Gastrocnemius medialis (tissue), 4 donors: ENCODE results near the gene FRMPD4. TPM values are rescaled to one million over a fixed set of nuclear protein-coding genes. Genes with fewer than 3 reads are reported as not detected.

Experiments used
- ATAC-seq, 2 donors: fragments of 150-250 bp; one replicate each; pipeline ENCODE4 v1.9.1; 2016
- DNase-seq, 2 donors: peaks; one replicate each; pipeline ENCODE4 v3.0.0-alpha.2; 2019
- H3K27ac ChIP-seq, 4 donors: fragments of 200-600 bp; sonication (generic); 1 replicate in 1 of 4; 2 replicates in 3 of 4; pipeline ENCODE4 v1.5.1; 2016 to 2018; ENCODE audit warnings: mild to moderate bottlenecking in 2 of 4, moderate library complexity in 1 of 4
- H3K27me3 ChIP-seq, 3 donors: fragments of 200-600 bp; sonication (generic) in 2 of 3; 1 replicate in 1 of 3; 2 replicates in 2 of 3; pipeline versions ENCODE4 v1.5.1 to v1.6.0; 2016 to 2019; ENCODE audit warnings: mild to moderate bottlenecking in 1 of 3, moderate library complexity in 1 of 3
- H3K36me3 ChIP-seq, 2 donors: fragments of 200-600 bp; sonication (generic) in 1 of 2; one replicate each; pipeline ENCODE4 v1.5.1; 2017 to 2018
- H3K4me1 ChIP-seq, 2 donors: fragments of 200-600 bp; sonication (generic) in 1 of 2; one replicate each; pipeline ENCODE4 v1.5.1; 2016 to 2017; ENCODE audit warnings: mild to moderate bottlenecking in 2 of 2
- H3K4me3 ChIP-seq, 4 donors: fragments of 200-600 bp; sonication (generic) in 3 of 4; 1 replicate in 1 of 4; 2 replicates in 3 of 4; pipeline ENCODE4 v1.5.1; 2016 to 2019; ENCODE audit warnings: mild to moderate bottlenecking in 2 of 4
- H3K9me3 ChIP-seq, 3 donors: fragments of 200-600 bp; sonication (generic) in 2 of 3; 1 replicate in 1 of 3; 2 replicates in 2 of 3; pipeline ENCODE4 v1.5.1; 2016 to 2019
- POLR2A ChIP-seq, 2 donors: fragments of 450-650 bp; IDR thresholded peaks; one replicate each; pipeline ENCODE4 v1.6.1; 2017; ENCODE audit warnings: antibody characterized with exemption in 2 of 2, mild to moderate bottlenecking in 2 of 2, moderate library complexity in 2 of 2
- in situ Hi-C, 4 donors: fragments of 200-750 bp; cut with MboI; loops; one replicate each; pipeline versions ENCODE4 v1.15.0 to v1.8.0; 2017; ENCODE audit warnings: low sequenced_read_pairs in 4 of 4
- intact Hi-C: fragments of 100-400 bp; cut with DNase I; formaldehyde crosslinking; loops from one replicate; pipeline ENCODE4 v1.15.1; 2023; ENCODE audit warnings: low total_unique reads
- total RNA-seq, 4 donors: library from RNA; depleted of rRNA; stranded (reverse); fragments of >200 nt; gene quantifications; one replicate each; pipeline versions ENCODE4 v1.1.0 to v1.2.3, GENCODE V29; 2016
- TF ChIP-seq, protein P1 (sequence below), 5 experiments: fragments of 450-650 bp in 3 of 5; fragments of 200-600 bp in 2 of 5; sonication (generic) in 2 of 5; IDR thresholded peaks in 4 of 5; conservative IDR thresholded peaks in 1 of 5; 1 replicate in 4 of 5; 2 replicates in 1 of 5; pipeline ENCODE4 v1.5.1; 2016 to 2019; ENCODE audit warnings: antibody characterized with exemption in 5 of 5, mild to moderate bottlenecking in 3 of 5, moderate library complexity in 3 of 5

The FRMPD4 gene
- total RNA-seq, 4 donors from 2014 or later: 0.02 TPM; not detected in 3

DNA sequence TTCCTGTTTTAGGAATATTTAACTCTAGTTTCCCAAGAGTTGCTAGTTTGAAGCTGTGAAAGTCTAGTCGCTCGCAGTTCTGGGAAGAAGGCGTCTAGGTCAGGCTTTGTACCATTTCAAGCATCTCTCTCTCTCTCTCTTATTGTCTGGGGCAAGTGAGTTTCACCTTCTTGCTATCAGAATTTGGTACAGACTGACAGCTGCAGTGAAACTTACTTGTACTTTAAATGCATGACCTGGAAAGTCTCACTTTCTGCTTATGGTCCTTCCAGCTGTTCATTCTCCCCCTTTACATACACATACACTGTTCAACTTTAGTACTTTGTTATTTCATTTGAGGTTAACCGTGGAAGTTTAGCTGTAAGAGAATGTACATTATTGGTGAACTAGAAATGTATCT is 4.4 kb downstream of the FRMPD4 start:
- no peak overlapping the region for H3K4me3 ChIP-seq
- TF ChIP-seq, protein P1, sequence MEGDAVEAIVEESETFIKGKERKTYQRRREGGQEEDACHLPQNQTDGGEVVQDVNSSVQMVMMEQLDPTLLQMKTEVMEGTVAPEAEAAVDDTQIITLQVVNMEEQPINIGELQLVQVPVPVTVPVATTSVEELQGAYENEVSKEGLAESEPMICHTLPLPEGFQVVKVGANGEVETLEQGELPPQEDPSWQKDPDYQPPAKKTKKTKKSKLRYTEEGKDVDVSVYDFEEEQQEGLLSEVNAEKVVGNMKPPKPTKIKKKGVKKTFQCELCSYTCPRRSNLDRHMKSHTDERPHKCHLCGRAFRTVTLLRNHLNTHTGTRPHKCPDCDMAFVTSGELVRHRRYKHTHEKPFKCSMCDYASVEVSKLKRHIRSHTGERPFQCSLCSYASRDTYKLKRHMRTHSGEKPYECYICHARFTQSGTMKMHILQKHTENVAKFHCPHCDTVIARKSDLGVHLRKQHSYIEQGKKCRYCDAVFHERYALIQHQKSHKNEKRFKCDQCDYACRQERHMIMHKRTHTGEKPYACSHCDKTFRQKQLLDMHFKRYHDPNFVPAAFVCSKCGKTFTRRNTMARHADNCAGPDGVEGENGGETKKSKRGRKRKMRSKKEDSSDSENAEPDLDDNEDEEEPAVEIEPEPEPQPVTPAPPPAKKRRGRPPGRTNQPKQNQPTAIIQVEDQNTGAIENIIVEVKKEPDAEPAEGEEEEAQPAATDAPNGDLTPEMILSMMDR (IDR thresholded peaks at IDR 0.05 in 4 of 5, conservative IDR thresholded peaks at IDR 0.05 in 1 of 5): no peak
- no peak for TF ChIP-seq POLR2A (IDR thresholded peaks at IDR 0.05)
- in situ Hi-C loops: no loop called here

DNA sequence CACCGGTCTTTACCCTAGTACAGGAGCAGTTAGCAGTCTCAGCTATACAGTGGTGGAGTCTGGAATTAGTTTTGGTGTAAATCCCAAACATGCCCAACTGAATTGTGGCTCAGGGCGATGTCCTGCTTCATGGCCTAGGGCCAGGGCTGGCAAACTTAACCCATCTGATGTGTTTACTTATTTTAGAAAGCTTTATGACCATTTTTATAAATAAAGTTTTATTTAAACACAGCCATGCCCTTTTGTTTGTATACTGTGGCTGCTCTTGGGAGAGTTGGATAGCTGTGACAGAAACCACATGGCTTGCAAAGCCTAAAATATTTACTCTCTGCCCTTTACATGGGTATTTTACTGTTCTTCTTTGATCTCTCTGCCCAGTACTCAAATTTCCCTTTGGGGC is 7.1 kb downstream of the FRMPD4 start:
- H3K9me3 ChIP-seq: no peaks in the 10 kb centered on the region
- no peak overlapping the region for H3K4me3 ChIP-seq
- ATAC-seq: no peak
- H3K4me1 ChIP-seq: no peaks in the 10 kb centered on the region
- in situ Hi-C loops: no loop called here
- H3K36me3 ChIP-seq: no peaks in the 10 kb centered on the region
- intact Hi-C loops: no loop called here
- TF ChIP-seq POLR2A (IDR thresholded peaks at IDR 0.05): no peak
- TF ChIP-seq, protein P1 (IDR thresholded peaks at IDR 0.05 in 4 of 5, conservative IDR thresholded peaks at IDR 0.05 in 1 of 5): no peak
- DNase-seq: no peak
- H3K27ac ChIP-seq: no peak overlapping the region
- no peaks in the 10 kb centered on the region for H3K27me3 ChIP-seq

More for the DNA sequence above, 4.4 kb downstream of the FRMPD4 start:
- Histone ChIP-seq H3K9me3 (no peaks in the 10 kb centered on the region), H3K27me3 (no peaks in the 10 kb centered on the region), H3K36me3 (no peaks in the 10 kb centered on the region), H3K4me1 (no peaks in the 10 kb centered on the region), H3K27ac (no peak overlapping the region)
- intact Hi-C loops: no loop called here
- ATAC-seq (no peak), DNase-seq (no peak)

DNA sequence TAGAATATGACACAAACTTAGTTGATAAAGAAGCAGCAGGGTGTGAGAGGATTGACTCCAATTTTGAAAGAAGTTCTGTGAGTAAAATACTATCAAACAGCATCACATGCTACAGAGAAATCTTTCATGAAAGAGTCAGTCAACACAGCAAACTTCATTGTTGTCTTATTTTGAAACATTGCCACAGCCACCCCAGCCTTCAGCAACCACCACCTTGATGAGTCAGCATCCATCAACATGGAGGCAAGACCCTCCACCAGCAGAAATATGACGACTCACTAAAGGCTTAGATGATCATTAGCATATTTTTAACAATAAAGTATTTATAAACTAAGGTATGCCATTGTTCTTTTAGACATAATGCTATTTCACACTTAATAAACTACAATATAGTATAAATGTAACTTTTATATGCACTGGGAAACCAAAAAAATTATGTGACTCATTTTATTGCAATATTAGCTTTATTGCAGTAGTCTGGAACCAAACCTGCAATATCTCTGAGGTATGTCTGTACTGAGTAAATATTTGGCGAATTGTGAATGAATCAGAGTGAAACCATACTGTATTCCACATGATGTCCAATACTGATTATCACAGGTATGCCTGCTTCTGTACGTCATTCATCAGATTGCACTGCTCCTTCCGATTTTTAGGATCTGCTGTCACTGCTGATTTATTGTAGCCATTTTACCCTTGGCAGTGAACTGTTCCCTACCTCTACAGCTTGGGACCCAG is 11.6 kb downstream of the FRMPD4 start:
- intact Hi-C loops (no loop called here), in situ Hi-C loops (no loop called here)
- TF ChIP-seq, protein P1 (IDR thresholded peaks at IDR 0.05 in 4 of 5, conservative IDR thresholded peaks at IDR 0.05 in 1 of 5): no peak
- TF ChIP-seq POLR2A (IDR thresholded peaks at IDR 0.05): no peak
- no peak overlapping the region for H3K27ac ChIP-seq
- H3K9me3 ChIP-seq: no peaks in the 10 kb centered on the region
- no peak overlapping the region for H3K4me3 ChIP-seq
- no peaks in the 10 kb centered on the region for H3K27me3 ChIP-seq
- H3K36me3 ChIP-seq: no peaks in the 10 kb centered on the region
- H3K4me1 ChIP-seq: no peaks in the 10 kb centered on the region
- no peak for DNase-seq
- no peak for ATAC-seq

DNA sequence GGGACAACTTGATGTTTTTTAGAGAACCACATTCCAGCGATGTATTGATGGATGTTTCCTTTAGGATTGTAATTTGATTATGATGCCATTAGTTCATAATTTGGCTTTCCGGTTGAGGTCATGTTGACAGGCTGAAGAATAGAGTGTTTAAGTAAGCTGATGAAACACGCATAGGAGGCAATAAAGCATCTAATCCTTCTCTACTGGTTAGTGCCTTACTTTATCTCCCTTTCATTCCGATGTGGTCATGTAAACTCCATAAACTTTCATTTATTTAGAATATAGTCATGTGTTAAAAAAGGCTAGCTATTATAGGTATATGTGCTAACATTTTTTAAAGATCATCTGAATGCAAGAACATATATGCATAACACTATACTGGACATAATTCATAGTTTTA is 15.0 kb downstream of the FRMPD4 start:
- in situ Hi-C loops (no loop called here), intact Hi-C loops (no loop called here)
- no peaks in the 10 kb centered on the region for H3K36me3 ChIP-seq
- no peak for TF ChIP-seq POLR2A (IDR thresholded peaks at IDR 0.05)
- TF ChIP-seq, protein P1 (IDR thresholded peaks at IDR 0.05 in 4 of 5, conservative IDR thresholded peaks at IDR 0.05 in 1 of 5): no peak
- H3K9me3 ChIP-seq: no peaks in the 10 kb centered on the region
- no peak overlapping the region for H3K4me3 ChIP-seq
- H3K27me3 ChIP-seq: no peaks in the 10 kb centered on the region
- no peaks in the 10 kb centered on the region for H3K4me1 ChIP-seq
- DNase-seq: no peak
- H3K27ac ChIP-seq: no peak overlapping the region
- ATAC-seq: no peak

DNA sequence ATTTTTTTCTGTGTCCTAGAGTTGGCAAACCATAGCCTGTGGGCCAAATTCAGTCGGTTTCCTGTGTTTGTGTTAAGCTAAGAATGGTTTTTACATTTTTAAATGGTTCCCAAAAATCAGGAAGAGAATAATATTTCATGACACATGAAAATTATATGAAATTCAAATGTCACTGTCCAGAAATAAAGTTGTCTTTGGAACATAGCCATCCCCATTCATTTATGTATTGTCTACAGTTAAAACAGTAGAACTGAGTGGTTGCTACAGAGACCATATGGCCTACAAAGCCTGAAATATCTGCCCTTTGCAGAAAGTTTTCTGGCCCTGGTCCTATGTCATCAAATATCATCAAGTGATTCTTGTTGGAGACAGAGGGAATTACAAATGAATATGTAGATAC is 15.5 kb downstream of the FRMPD4 start:
- TF ChIP-seq POLR2A (IDR thresholded peaks at IDR 0.05): no peak
- TF ChIP-seq, protein P1 (IDR thresholded peaks at IDR 0.05 in 4 of 5, conservative IDR thresholded peaks at IDR 0.05 in 1 of 5): no peak
- ATAC-seq (no peak), DNase-seq (no peak)
- intact Hi-C loops: no loop called here
- H3K4me1 ChIP-seq: no peaks in the 10 kb centered on the region
- no peak overlapping the region for H3K27ac ChIP-seq
- H3K27me3 ChIP-seq: no peaks in the 10 kb centered on the region
- no peak overlapping the region for H3K4me3 ChIP-seq
- H3K36me3 ChIP-seq: no peaks in the 10 kb centered on the region
- H3K9me3 ChIP-seq: no peaks in the 10 kb centered on the region
- in situ Hi-C loops: no loop called here
